Lower leg skin (tissue), 3 donors: ENCODE results near the gene QRSL1.

Experiments used
- CTCF ChIP-seq, 3 donors: fragments of 450-650 bp; IDR thresholded peaks; one replicate each; pipeline ENCODE4 v1.5.1; 2016; ENCODE audit warnings: antibody characterized with exemption in 3 of 3, mild to moderate bottlenecking in 3 of 3, moderate library complexity in 2 of 3
- POLR2A ChIP-seq, 2 donors: fragments of 450-650 bp; IDR thresholded peaks; one replicate each; pipeline ENCODE4 v1.6.1; 2016 to 2017; ENCODE audit warnings: antibody characterized with exemption in 2 of 2, mild to moderate bottlenecking in 1 of 2, moderate library complexity in 1 of 2

DNA sequence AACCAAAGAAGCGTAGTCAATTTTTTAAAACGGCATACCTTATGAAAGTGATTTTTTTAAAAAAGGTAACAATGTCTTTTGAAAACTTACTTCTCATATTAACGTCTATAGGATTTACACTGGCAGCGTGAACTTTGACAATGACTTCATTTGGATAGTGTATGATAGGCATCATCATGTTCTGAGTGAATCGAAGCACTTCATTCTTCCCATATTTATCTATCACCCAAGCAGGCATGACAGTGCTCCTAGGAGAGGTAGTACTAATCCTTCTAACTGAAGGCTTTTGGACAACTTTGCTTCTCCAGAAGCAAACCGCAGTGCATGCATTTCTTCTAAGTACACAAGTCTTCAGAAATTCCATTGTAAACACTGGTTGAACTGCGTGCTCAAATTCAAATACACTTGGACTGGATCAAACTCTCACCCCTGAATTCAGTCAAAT lies 698 bp upstream of the QRSL1 start:
- TF ChIP-seq CTCF (IDR thresholded peaks at IDR 0.05) (no peak), POLR2A (IDR thresholded peaks at IDR 0.05) (no peak)
